ENCODE results near the gene TMED8. TPM values are rescaled to one million over a fixed set of nuclear protein-coding genes. Genes with fewer than 3 reads are reported as not detected.

TMED8 gene
- total RNA-seq, 1 experiment from 2014 or later, result 21.0 TPM

GRCh38 chr14:77313371-77313770 lies 63.5 kb downstream of the TMED8 start:
- ChIA-PET CTCF (no interaction called here), POLR2A (ENCODE audit: low non-redundant PET) (no interaction called here)
- Histone ChIP-seq H3K9me3 (ENCODE audit: low read depth, low read length, poor library complexity, severe bottlenecking) (no peaks in the 10 kb centered on the region), H3K4me1 (ENCODE audit: insufficient read depth, low read length, poor library complexity, severe bottlenecking) (peaks cover 8% of the 10 kb centered on the region), H3K27ac (ENCODE audit: low read depth, low read length, poor library complexity, severe bottlenecking) (no peak overlapping the region), H3K36me3 (ENCODE audit: insufficient read depth, low read length, poor library complexity, severe bottlenecking) (no peaks in the 10 kb centered on the region), H3K4me3 (ENCODE audit: low read depth, low read length, poor library complexity, severe bottlenecking) (no peak overlapping the region), H3K27me3 (replicated peaks; ENCODE audit: insufficient read depth, low read depth, low read length, poor library complexity) (no peaks in the 10 kb centered on the region)
- TF ChIP-seq CTCF (conservative IDR thresholded peaks at IDR 0.05; ENCODE audit: low read depth, low read length) (no peak), EZH2 (IDR thresholded peaks at IDR 0.05; ENCODE audit: borderline replicate concordance, low read depth, low read length, poor library complexity, severe bottlenecking) (no peak)
- intact Hi-C loops (cut with micrococcal nuclease; ENCODE audit: unreplicated experiment), result no loop called here
- BruUV-seq (replicated peaks), result no TSS peak
- no peak for DNase-seq (ENCODE audit: low spot score)

GRCh38 chr14:77311217-77311616 lies 65.7 kb downstream of the TMED8 start:
- Histone ChIP-seq H3K27ac (ENCODE audit: low read depth, low read length, poor library complexity, severe bottlenecking) (no peak overlapping the region), H3K27me3 (replicated peaks; ENCODE audit: insufficient read depth, low read depth, low read length, poor library complexity) (no peaks in the 10 kb centered on the region), H3K36me3 (ENCODE audit: insufficient read depth, low read length, poor library complexity, severe bottlenecking) (no peaks in the 10 kb centered on the region), H3K4me3 (ENCODE audit: low read depth, low read length, poor library complexity, severe bottlenecking) (no peak overlapping the region), H3K9me3 (ENCODE audit: low read depth, low read length, poor library complexity, severe bottlenecking) (no peaks in the 10 kb centered on the region), H3K4me1 (ENCODE audit: insufficient read depth, low read length, poor library complexity, severe bottlenecking) (peaks cover 4% of the 10 kb centered on the region)
- POLR2A ChIA-PET (ENCODE audit: low non-redundant PET), result no interaction called here
- DNase-seq (ENCODE audit: low spot score), result no peak
- intact Hi-C loops (cut with micrococcal nuclease; ENCODE audit: unreplicated experiment), result no loop called here
- BruUV-seq (replicated peaks), result no TSS peak
- CTCF ChIA-PET, result no interaction called here
- TF ChIP-seq CTCF (conservative IDR thresholded peaks at IDR 0.05; ENCODE audit: low read depth, low read length) (no peak), EZH2 (IDR thresholded peaks at IDR 0.05; ENCODE audit: borderline replicate concordance, low read depth, low read length, poor library complexity, severe bottlenecking) (no peak)

GRCh38 chr14:77310026-77310425 lies 66.9 kb downstream of the TMED8 start:
- H3K27ac ChIP-seq (ENCODE audit: low read depth, low read length, poor library complexity, severe bottlenecking), result no peak overlapping the region
- H3K36me3 ChIP-seq (ENCODE audit: insufficient read depth, low read length, poor library complexity, severe bottlenecking), result no peaks in the 10 kb centered on the region
- H3K27me3 ChIP-seq (replicated peaks; ENCODE audit: insufficient read depth, low read depth, low read length, poor library complexity), result no peaks in the 10 kb centered on the region
- intact Hi-C loops (cut with micrococcal nuclease; ENCODE audit: unreplicated experiment), result no loop called here
- no peak overlapping the region for H3K4me3 ChIP-seq (ENCODE audit: low read depth, low read length, poor library complexity, severe bottlenecking)
- POLR2A ChIA-PET (ENCODE audit: low non-redundant PET), result no interaction called here
- peaks cover 4% of the 10 kb centered on the region for H3K4me1 ChIP-seq (ENCODE audit: insufficient read depth, low read length, poor library complexity, severe bottlenecking)
- H3K9me3 ChIP-seq (ENCODE audit: low read depth, low read length, poor library complexity, severe bottlenecking), result no peaks in the 10 kb centered on the region
- no peak for DNase-seq (ENCODE audit: low spot score)
- no TSS peak for BruUV-seq (replicated peaks)
- no peak for TF ChIP-seq CTCF (conservative IDR thresholded peaks at IDR 0.05; ENCODE audit: low read depth, low read length)
- no peak for TF ChIP-seq EZH2 (IDR thresholded peaks at IDR 0.05; ENCODE audit: borderline replicate concordance, low read depth, low read length, poor library complexity, severe bottlenecking)
- CTCF ChIA-PET, result no interaction called here
